HG02763 (cell line): ENCODE measurements around the gene USP31.
"Not testable (repeated sequence)": the region's sequence is repeated elsewhere in the genome, so short reads cannot be mapped to it uniquely, and the experiment has no call there.

Source experiments
- ATAC-seq: cut with Tn5 transposase; IDR thresholded peaks from one replicate; pipeline ENCODE4 v1.9.1; 2021; ENCODE audit warnings: mild to moderate bottlenecking, moderate library complexity; ENCODE audit not compliant: unreplicated experiment

The USP31 gene

GRCh38 chr16:23101012-23101550 lies 48.2 kb downstream of the USP31 start:
- no peak for ATAC-seq

DNA sequence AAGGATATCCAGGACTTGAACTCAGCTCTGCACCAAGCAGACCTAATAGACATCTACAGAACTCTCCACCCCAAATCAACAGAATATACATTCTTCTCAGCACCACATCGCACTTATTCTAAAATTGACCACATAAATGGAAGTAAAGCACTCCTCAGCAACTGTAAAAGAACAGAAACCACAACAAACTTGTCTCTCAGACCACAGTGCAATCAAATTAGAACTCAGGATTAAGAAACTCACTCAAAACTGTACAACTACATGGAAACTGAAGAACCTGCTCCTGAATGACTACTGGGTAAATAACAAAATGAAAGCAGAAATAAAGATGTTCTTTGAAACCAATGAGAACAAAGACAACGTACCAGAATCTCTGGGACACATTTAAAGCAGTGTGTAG lies 52.8 kb downstream of the USP31 start:
- ATAC-seq: not testable (repeated sequence)

DNA sequence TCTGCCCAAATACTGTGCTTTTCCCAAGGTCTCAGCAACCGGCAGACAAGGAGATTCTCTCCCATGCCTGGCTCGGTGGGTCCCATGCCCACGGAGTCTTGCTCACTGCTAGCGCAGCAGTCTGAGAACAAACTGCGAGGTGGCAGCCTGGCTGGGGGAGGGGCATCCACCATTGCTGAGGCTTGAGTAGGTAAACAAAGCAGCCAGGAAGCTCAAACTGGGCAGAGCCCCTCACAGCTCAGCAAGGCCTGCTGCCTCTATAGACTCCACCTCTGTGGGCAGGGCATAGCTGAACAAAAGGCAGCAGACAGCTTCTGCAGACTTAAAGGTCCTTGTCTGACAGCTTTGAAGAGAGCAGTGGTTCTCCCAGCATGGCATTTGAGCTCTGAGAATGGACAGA lies 55.1 kb downstream of the USP31 start:
- ATAC-seq: not testable (repeated sequence)

DNA sequence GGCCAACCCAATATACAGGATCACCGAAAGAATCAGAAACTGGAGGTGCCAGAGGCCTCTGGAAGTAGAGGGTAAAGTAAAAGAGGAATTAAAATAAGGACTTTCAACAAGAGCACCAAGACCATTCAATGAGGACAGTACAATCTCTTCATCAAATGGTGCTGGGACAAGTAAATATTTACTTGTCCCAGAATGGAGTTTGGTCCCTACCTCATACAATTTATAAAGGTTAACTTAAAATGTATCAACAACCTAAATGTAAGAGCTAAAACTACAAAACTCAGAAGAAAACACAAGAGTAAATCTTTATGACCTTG lies 56.5 kb downstream of the USP31 start:
- ATAC-seq: no peak

GRCh38 chr16:23092072-23092800 lies 57.0 kb downstream of the USP31 start:
- no peak for ATAC-seq

- no peak for ATAC-seq
These were observed 60.1 kb downstream of the USP31 start for GRCh38 chr16:23089111-23089510.

DNA sequence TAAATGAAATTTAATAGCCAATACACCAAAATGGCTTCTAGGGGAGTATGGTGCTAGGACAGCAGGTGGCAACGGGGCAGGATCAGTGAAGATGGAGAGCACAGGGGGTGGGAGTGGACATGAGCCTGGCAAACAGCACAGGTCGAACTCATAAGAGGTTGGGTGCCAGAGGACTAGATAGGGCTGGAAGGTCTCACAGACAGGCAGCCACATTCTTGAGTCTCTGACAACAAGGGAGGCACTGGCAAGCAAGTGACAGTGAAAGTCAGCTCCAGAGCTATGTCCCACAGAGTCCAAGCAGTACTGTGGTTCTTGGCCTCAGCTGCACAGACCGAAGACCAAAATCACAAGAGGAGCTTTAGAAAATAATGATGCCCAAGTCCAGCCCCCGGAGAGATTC lies 61.2 kb downstream of the USP31 start:
- ATAC-seq: no peak

- ATAC-seq: no peak
These were observed 63.3 kb downstream of the USP31 start for GRCh38 chr16:23085949-23086348.

DNA sequence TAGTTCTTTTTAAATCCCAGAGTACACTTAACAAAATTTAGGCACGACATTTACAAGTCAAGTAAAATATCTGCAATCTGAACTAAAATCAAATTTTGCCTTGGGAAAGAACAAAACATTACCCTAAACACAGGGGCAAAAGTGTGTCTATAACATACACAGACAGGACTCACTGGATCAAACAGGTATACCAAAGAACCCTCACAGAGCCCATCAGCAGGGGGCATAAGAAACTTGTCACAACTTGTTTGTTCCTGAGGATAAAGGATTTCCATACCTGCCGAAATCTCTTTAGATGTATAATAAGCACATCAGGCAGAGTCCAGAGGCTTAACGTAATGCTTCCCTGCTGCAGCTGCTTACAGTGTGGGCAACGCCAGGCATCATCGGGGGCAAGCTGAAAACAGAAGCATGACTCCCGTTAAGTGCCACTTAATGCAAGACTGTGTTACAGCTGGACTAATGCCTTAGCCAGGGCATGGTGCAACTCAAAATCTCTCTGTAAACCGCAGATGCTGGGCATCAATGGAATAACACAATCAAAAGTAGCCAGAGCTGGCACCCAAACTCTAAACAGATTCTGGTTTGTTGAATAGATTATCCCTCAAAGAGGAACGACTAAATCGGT lies 67.0 kb downstream of the USP31 start:
- ATAC-seq: no peak

GRCh38 chr16:23081675-23082119 lies 67.6 kb downstream of the USP31 start:
- no peak for ATAC-seq

DNA sequence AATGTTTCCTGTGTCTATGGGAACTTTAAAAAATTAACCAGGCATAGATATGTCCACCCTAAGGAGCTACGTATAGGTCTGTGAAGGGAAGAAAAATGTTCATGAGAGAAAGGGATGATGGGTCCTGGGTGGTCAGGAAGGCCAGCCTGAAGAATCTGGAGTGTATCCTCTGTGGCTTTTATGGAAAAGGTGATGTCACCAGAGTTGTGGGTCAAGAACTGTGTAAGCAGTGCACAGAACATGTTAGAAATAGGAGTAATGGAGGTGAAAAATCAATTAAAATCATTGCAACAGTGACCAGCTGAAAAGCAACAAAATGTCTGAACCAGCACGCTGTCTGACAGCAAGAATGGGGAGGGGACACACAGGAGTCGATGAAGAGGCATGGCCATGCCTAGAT lies 68.5 kb downstream of the USP31 start:
- ATAC-seq: no peak

GRCh38 chr16:23080329-23080728 lies 68.9 kb downstream of the USP31 start:
- no peak for ATAC-seq

DNA sequence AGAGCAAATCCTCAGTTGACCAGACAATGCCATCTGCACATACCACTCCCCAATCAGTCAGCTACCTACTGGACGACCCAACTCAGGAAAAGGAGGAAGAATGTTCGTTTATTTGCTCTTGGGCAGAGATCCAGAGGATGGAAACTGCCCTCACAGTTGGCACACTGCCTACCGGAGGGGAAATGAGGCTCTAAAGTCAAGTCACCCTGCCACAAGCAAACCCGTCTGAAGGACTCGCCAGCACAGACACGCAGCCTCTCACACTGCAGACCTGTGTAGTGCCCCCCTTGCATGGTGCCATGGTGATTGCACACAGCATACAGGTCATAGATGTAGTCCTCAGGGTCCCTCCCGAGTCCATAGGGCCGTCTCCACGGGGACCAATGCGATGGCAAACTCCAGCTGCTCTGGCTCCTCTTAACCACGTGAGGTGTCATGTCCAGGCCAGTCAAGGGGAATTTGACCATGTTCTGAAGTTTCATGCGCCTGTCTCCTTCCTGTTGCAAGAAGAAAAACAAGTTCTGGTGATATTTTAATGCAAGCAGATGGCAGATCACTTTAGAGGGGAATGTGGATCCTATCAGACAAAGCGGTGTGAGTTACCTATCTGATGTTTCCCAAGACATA lies 69.5 kb downstream of the USP31 start:
- no peak for ATAC-seq

- no peak for ATAC-seq
These were observed 74.8 kb downstream of the USP31 start for GRCh38 chr16:23074423-23074822.

GRCh38 chr16:23072769-23073549 lies 76.3 kb downstream of the USP31 start:
- no peak for ATAC-seq

DNA sequence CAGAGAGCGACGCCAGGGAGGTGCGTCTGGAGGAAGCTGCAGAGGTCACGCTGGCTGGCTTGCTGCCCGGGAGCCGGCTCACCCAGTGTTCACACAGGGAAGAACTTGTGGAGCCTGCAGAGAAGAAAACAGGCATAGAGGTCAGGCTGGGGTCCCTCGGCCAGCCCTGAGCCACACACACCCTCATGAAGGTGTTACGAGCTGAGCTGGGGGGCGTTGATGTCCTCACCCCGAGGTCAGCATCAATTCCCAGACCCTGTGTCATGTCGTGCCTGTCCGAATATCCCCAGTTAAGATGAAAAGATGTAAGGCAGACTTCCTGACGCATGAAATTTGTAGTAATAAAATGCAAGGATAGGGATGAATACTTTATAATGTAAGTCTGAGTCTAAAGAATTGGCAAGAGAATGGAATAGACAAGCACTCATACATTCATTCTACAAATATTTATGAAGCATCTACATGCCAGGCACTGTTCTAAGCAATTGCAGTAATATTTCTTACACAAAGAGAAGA lies 77.1 kb downstream of the USP31 start:
- ATAC-seq: no peak

DNA sequence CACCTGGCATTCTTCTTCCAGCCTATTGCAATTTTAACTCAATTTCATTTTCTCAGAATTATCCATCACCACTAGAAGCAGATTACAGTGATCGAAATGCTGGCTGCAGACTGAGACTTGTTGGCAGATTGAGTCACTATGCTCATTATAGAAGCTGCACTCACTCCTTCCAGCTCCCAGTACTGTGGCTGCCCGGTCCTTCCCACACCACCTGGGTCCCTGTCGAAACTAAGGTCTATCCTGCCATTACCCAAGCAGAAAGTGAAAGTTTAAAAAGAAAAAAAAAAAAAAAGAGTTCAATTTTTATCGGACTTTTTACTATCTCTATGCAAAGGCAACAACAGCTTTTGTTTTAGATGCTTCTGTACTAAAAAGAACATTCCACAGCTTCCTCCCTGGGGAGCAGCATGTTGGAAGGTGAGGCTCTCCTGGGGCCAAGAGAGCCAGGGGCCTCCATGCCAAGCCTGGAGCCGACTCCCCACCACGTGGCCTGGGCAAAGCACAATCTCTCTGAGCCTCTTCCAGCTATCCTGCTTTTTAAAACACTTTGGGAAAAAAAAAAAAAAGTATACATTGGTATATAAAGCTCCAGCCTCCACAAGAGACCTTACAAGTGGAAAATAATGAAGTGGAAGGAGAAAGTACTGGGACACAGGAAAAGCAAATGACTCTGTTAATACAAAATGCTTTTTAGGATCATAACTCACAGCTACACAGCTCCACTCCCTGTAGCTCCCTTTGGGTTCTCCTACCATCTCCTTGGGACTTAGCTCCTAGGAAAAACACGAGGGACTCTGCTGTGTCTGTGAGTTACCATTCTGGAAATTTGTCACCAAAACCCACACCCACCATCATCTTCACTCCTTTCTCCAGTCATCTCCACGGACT lies 77.8 kb downstream of the USP31 start:
- no peak for ATAC-seq

DNA sequence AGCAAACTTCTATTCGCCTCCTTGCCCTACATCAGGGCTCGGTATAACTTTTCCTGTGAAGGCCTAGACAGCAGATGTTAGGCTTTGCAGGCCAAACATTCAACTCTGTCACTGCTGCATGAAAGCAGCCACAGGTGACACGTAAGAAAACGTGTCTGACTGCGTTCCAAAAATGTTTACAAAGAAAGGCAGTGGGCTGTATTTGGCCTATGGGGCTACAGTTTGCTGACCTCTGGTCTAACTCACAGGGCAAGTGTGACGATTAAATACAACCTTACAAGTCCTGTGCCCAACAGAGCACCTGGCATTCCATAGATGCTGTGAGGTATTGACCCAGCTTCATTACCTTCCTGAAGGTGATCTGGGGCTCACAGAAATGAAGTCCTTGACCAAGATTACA lies 79.4 kb downstream of the USP31 start:
- no peak for ATAC-seq

- ATAC-seq: no peak
These were observed 81.0 kb downstream of the USP31 start for GRCh38 chr16:23068079-23068736.

DNA sequence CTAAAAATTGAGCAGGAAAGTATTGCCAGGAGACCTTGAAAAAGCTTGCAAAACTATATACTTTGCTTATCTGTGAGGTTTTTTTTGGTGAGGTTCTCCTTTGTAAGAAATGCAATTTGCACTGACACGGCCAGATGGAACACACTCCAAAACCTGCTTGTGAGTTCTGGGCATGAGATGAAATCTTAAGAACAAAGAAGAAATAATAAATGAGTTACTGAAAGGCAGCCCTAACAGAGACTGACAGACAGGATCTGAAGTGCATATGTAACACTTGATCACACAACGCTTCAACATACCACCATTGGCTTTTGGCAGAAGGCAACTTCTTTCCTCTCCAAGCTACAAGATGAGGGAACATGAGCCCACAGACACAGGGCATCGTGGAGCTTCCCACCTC lies 82.6 kb downstream of the USP31 start:
- ATAC-seq: no peak
